PC-3 (cell line): ENCODE measurements around the gene RXRB. TPM values are rescaled to one million over a fixed set of nuclear protein-coding genes. Genes with fewer than 3 reads are reported as not detected.

Source experiments
- ATAC-seq: fragments of 200-7000 bp; cut with Tn5 transposase; 2 replicates; pipeline ENCODE4 v1.9.1; 2020; ENCODE audit warnings: mild to moderate bottlenecking, moderate library complexity
- BruUV-seq: library from RNA; stranded (reverse); fragments of 400-500 nt; replicated peaks from 2 replicates; lab custom pipeline; 2021; lab: Mats Ljungman, UMichigan
- CTCF ChIA-PET: fragments of 300-600 bp; sonication (Branson Sonifier 250); formaldehyde crosslinking; loops from one replicate; lab custom pipeline; 2022; ENCODE audit warnings: antibody characterized with exemption; lab: Charles Lee
- POLR2A ChIA-PET: fragments of 300-600 bp; sonication (Branson Sonifier 250); formaldehyde crosslinking; loops from one replicate; lab custom pipeline; 2022; ENCODE audit warnings: antibody characterized with exemption; ENCODE audit not compliant: unreplicated experiment; lab: Charles Lee
- DNase-seq: peaks from one replicate; pipeline ENCODE4 v3.0.0-alpha.2; 2015
- H2AFZ ChIP-seq: fragments of 300-600 bp; sonication (generic); 2 replicates; pipeline ENCODE4 v1.6.0; 2016; ENCODE audit warnings: antibody characterized with exemption, low read length
- H3F3A ChIP-seq: fragments of 300-600 bp; sonication (generic); one replicate; pipeline ENCODE4 v1.6.0; 2017; ENCODE audit warnings: antibody characterized with exemption, low read length, control low read depth, mild to moderate bottlenecking; ENCODE audit not compliant: unreplicated experiment
- H3K27ac ChIP-seq: fragments of 300-600 bp; sonication (generic); 2 replicates; pipeline ENCODE4 v1.5.1; 2016; ENCODE audit warnings: mild to moderate bottlenecking, low read length
- H3K27me3 ChIP-seq: fragments of 300-600 bp; sonication (generic); 2 replicates; pipeline ENCODE4 v1.6.1; 2016; ENCODE audit warnings: low read length, mixed read lengths
- H3K36me3 ChIP-seq: fragments of 300-600 bp; sonication (generic); 2 replicates; pipeline ENCODE4 v1.6.1; 2016; ENCODE audit warnings: low read depth, mixed run types, low read length, mixed read lengths
- H3K4me1 ChIP-seq: fragments of 300-600 bp; sonication (generic); 2 replicates; pipeline ENCODE4 v1.5.1; 2016; ENCODE audit warnings: low read length; ENCODE audit not compliant: insufficient read depth
- H3K4me2 ChIP-seq: fragments of 300-600 bp; sonication (generic); 2 replicates; pipeline ENCODE4 v1.6.0; 2016; ENCODE audit warnings: low read length
- H3K4me3 ChIP-seq: fragments of 300-600 bp; sonication (generic); 2 replicates; pipeline ENCODE4 v1.5.1; 2016; ENCODE audit warnings: mild to moderate bottlenecking, low read length, mixed read lengths
- H3K79me2 ChIP-seq: fragments of 300-600 bp; sonication (generic); 2 replicates; pipeline ENCODE4 v1.6.1; 2017; ENCODE audit warnings: low read length, mixed read lengths
- H3K9ac ChIP-seq: fragments of 300-600 bp; sonication (generic); 2 replicates; pipeline ENCODE4 v1.6.0; 2016; ENCODE audit warnings: mild to moderate bottlenecking, low read length
- H3K9me2 ChIP-seq: fragments of 300-600 bp; sonication (generic); replicated peaks from 2 replicates; pipeline ENCODE4 v1.6.1; 2016; ENCODE audit warnings: mixed run types, low read length, mixed read lengths
- H3K9me3 ChIP-seq: fragments of 300-600 bp; sonication (generic); 2 replicates; pipeline ENCODE4 v1.6.1; 2016; ENCODE audit warnings: low read length, mixed read lengths
- H4K20me1 ChIP-seq: fragments of 300-600 bp; sonication (generic); 2 replicates; pipeline ENCODE4 v1.6.1; 2016; ENCODE audit warnings: low read length, mixed read lengths
- EZH2 ChIP-seq: fragments of 300-600 bp; sonication (generic); IDR thresholded peaks from one replicate; pipeline ENCODE4 v1.6.1; 2017; ENCODE audit warnings: antibody characterized with exemption, mild to moderate bottlenecking, low read length; ENCODE audit not compliant: unreplicated experiment
- EZH2phosphoT487 ChIP-seq: fragments of 300-600 bp; sonication (generic); IDR thresholded peaks from 2 replicates; pipeline ENCODE4 v1.6.1; 2018; ENCODE audit warnings: mild to moderate bottlenecking, antibody characterized with exemption, low read length, borderline replicate concordance
- intact Hi-C: fragments of 100-400 bp; cut with micrococcal nuclease; formaldehyde crosslinking; loops from 2 replicates; pipeline ENCODE4 v1.9.0; 2023
- total RNA-seq: library from RNA; depleted of rRNA; stranded (reverse); fragments of >200 nt; gene quantifications from 2 replicates; pipeline ENCODE4 v1.2.3, GENCODE V29; 2014
- TF ChIP-seq, protein P1 (sequence below): fragments of 300-600 bp; sonication (generic); conservative IDR thresholded peaks from 2 replicates; pipeline ENCODE4 v1.5.1; 2017; ENCODE audit warnings: antibody characterized with exemption, low read depth, mild to moderate bottlenecking, low read length

Gene RXRB
- total RNA-seq, 1 experiment from 2014 or later, result 24.0 TPM

DNA sequence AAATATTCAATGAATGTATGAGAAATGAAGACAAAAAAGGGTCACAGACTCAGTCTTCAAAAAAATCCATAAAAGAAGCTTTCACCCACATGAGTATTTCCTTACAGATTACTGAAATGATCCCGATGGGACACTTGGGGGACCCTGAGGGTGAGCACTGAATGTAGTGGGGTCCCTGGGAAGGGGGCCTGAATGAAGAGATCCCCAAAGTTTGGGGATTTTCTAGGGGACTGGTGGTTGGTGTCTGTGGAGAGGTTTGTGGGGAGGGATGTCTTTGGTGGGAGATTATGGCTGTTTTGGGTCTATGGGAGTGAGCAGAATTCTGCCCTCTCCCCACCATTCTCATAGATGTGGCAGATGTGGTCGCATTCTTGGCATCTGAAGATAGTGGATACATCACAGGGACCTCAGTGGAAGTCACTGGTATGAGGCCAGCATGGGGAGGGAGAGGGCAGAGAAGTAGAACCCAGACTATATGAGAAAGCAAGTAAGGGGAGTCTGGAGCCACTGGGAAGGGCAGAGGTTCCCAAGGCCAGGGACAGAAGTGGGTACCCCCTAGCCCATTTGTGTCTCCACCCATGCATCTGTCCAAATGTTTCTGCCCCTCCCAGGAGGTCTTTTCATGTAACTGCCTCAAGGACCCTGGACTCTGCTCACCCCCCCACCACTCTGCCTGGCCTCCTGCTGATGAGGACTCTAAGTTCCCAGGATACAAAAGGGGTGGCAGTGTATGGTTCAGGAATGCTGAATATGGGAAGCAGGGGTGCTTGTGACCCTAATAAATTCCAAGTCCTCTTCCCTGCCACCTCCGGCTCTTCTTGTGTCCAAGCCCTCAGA, 5.8 kb upstream of the RXRB start:
- Histone ChIP-seq H3K9ac (peak overlapping the region; percentile 55), H3K27ac (peak overlapping the region; percentile 84), H3F3A (no peaks in the 10 kb centered on the region), H3K79me2 (peaks cover 33% of the 10 kb centered on the region), H3K27me3 (no peaks in the 10 kb centered on the region), H3K9me2 (no peaks in the 10 kb centered on the region), H3K4me3 (no peak overlapping the region), H3K36me3 (peaks cover 21% of the 10 kb centered on the region), H3K4me1 (peaks cover 54% of the 10 kb centered on the region), H4K20me1 (no peaks in the 10 kb centered on the region), H2AFZ (no peak overlapping the region), H3K9me3 (no peaks in the 10 kb centered on the region), H3K4me2 (peak overlapping the region; percentile 100)
- BruUV-seq, result no TSS peak
- no peak for DNase-seq
- CTCF ChIA-PET, result interaction anchor here (0.6 kb wide), 1 partner anchor 42 kb away, joined by 3 read pairs; no protein-coding TSS in a partner anchor
- intact Hi-C loops, result loop anchor here (2.0 to 10.0 kb wide), 3 partner anchors 43 to 209 kb away; partner anchors contain the start of genes B3GALT4, CUTA, PHF1 and RPS18
- POLR2A ChIA-PET, result no interaction called here
- no peak for ATAC-seq
- TF ChIP-seq EZH2 (no peak), EZH2phosphoT487 (no peak)
- TF ChIP-seq, protein P1, sequence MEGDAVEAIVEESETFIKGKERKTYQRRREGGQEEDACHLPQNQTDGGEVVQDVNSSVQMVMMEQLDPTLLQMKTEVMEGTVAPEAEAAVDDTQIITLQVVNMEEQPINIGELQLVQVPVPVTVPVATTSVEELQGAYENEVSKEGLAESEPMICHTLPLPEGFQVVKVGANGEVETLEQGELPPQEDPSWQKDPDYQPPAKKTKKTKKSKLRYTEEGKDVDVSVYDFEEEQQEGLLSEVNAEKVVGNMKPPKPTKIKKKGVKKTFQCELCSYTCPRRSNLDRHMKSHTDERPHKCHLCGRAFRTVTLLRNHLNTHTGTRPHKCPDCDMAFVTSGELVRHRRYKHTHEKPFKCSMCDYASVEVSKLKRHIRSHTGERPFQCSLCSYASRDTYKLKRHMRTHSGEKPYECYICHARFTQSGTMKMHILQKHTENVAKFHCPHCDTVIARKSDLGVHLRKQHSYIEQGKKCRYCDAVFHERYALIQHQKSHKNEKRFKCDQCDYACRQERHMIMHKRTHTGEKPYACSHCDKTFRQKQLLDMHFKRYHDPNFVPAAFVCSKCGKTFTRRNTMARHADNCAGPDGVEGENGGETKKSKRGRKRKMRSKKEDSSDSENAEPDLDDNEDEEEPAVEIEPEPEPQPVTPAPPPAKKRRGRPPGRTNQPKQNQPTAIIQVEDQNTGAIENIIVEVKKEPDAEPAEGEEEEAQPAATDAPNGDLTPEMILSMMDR, result no peak

DNA sequence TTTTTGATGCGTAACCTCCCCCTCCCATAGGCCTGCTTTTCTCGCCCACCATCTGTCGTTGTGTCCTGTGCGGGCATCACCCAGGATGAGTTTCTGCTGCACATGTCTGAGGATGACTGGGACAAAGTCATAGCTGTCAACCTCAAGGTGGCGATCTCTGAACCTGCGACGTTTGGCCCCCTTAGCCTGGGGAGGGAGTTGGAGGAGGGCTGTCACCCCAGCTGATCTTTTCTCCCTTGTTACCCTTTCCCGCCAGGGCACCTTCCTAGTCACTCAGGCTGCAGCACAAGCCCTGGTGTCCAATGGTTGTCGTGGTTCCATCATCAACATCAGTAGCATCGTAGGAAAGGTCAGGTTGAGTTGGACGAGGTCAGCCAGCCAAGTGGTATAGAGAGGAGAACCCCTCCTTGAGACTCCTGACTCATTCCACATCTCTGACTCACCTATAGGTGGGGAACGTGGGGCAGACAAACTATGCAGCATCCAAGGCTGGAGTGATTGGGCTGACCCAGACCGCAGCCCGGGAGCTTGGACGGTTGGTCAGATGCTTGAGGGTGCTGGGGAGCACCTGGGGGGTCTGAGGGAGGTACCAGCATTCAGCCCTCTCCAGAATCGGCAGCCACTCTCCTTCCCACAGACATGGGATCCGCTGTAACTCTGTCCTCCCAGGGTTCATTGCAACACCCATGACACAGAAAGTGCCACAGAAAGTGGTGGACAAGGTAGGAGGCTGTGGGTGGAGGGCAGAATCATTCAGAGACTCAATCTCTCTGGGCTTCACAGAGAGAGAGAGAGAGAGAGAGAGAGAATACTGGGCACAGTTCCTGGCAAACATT, 4.9 kb upstream of the RXRB start:
- peak overlapping the region; percentile 46 for H3K4me3 ChIP-seq
- no peaks in the 10 kb centered on the region for H4K20me1 ChIP-seq
- H3K4me2 ChIP-seq, result peak overlapping the region; percentile 100
- no peaks in the 10 kb centered on the region for H3K27me3 ChIP-seq
- DNase-seq (peak; percentile 76), ATAC-seq (peak; percentile 41)
- ChIA-PET POLR2A (interaction anchor here (0.6 kb wide), 1 partner anchor 45 kb away, joined by 4 read pairs; no protein-coding TSS in a partner anchor), CTCF (interaction anchor here (0.6 kb wide), 1 partner anchor 43 kb away, joined by 3 read pairs; no protein-coding TSS in a partner anchor)
- H2AFZ ChIP-seq, result no peak overlapping the region
- H3F3A ChIP-seq, result no peaks in the 10 kb centered on the region
- BruUV-seq, result no TSS peak
- intact Hi-C loops, result loop anchor here (2.0 to 10.0 kb wide), 3 partner anchors 43 to 209 kb away; partner anchors contain the start of genes B3GALT4, CUTA, PHF1 and RPS18
- no peaks in the 10 kb centered on the region for H3K9me3 ChIP-seq
- H3K79me2 ChIP-seq, result peaks cover 40% of the 10 kb centered on the region
- TF ChIP-seq, protein P1, result peak; percentile 38
- TF ChIP-seq EZH2phosphoT487, result no peak
- peaks cover 21% of the 10 kb centered on the region for H3K36me3 ChIP-seq
- peak overlapping the region; percentile 84 for H3K27ac ChIP-seq
- H3K4me1 ChIP-seq, result peaks cover 54% of the 10 kb centered on the region
- H3K9me2 ChIP-seq, result no peaks in the 10 kb centered on the region
- peak overlapping the region; percentile 55 for H3K9ac ChIP-seq
